ENCODE measurements around the gene ABCC4. TPM values are rescaled to one million over a fixed set of nuclear protein-coding genes. Genes with fewer than 3 reads are reported as not detected.

ABCC4 gene
- total RNA-seq, 2 experiments from 2014 or later: 9.6 to 11.8 TPM

GRCh38 chr13:95140502-95140901, 160.7 kb downstream of the ABCC4 start:
- intact Hi-C loops (cut with micrococcal nuclease): no loop called here
- H3K27ac Mint-ChIP-seq: no peak overlapping the region
- DNase-seq (no peak), ATAC-seq (no peak)
- no peaks in the 10 kb centered on the region for H3K27me3 Mint-ChIP-seq
- no peak overlapping the region for H3K4me3 Mint-ChIP-seq
- no peaks in the 10 kb centered on the region for H3K4me1 Mint-ChIP-seq (ENCODE audit: low read depth)
- TF ChIP-seq CTCF (IDR thresholded peaks at IDR 0.05): no peak
- H3K9me3 Mint-ChIP-seq: no peaks in the 10 kb centered on the region
- CTCF ChIA-PET: interaction anchor here (1.6 to 2.6 kb wide), 2 partner anchors 49 to 264 kb away, joined by 4 to 8 read pairs; no protein-coding TSS in a partner anchor
- POLR2A ChIA-PET: no interaction called here
- peaks cover 37% of the 10 kb centered on the region for H3K36me3 Mint-ChIP-seq (ENCODE audit: low read depth)

- Mint-ChIP-seq H3K27ac (no peak overlapping the region), H3K27me3 (no peaks in the 10 kb centered on the region), H3K9me3 (no peaks in the 10 kb centered on the region), H3K4me3 (no peak overlapping the region), H3K4me1 (ENCODE audit: low read depth) (no peaks in the 10 kb centered on the region), H3K36me3 (ENCODE audit: low read depth) (peaks cover 29% of the 10 kb centered on the region)
- intact Hi-C loops (cut with micrococcal nuclease): no loop called here
- CTCF ChIA-PET: no interaction called here
- DNase-seq (no peak), ATAC-seq (no peak)
- POLR2A ChIA-PET: no interaction called here
- TF ChIP-seq CTCF (IDR thresholded peaks at IDR 0.05): no peak
Measured at GRCh38 chr13:95138876-95139585, 162.2 kb downstream of the ABCC4 start.

DNA sequence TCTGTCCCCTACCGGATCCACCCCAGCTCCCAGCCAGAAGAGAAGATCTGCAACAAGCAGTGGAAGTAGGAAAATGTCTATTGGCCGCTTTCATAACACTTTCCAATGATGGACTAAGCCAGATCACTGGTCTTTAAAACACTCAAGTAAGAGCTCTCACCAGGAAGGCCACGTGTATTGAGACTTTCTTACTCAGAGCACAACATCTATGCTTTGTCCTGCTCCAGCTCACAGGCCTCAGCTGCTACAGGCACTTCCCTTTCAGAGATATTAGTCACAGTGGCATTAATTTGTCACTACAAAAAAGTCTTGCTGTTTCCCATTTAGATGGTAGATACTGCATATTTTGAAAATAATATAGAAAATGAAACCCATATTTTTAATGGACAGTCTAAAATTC, 164.2 kb downstream of the ABCC4 start:
- H3K4me3 Mint-ChIP-seq: no peak overlapping the region
- H3K9me3 Mint-ChIP-seq: no peaks in the 10 kb centered on the region
- ChIA-PET POLR2A (no interaction called here), CTCF (no interaction called here)
- intact Hi-C loops (cut with micrococcal nuclease): no loop called here
- H3K4me1 Mint-ChIP-seq (ENCODE audit: low read depth): no peaks in the 10 kb centered on the region
- DNase-seq (no peak), ATAC-seq (peak; percentile 58)
- no peak overlapping the region for H3K27ac Mint-ChIP-seq
- no peaks in the 10 kb centered on the region for H3K27me3 Mint-ChIP-seq
- no peak for TF ChIP-seq CTCF (IDR thresholded peaks at IDR 0.05)
- peaks cover 30% of the 10 kb centered on the region for H3K36me3 Mint-ChIP-seq (ENCODE audit: low read depth)

GRCh38 chr13:95136638-95137037, 164.6 kb downstream of the ABCC4 start:
- Mint-ChIP-seq H3K27ac (no peak overlapping the region), H3K36me3 (ENCODE audit: low read depth) (peaks cover 29% of the 10 kb centered on the region), H3K9me3 (no peaks in the 10 kb centered on the region), H3K4me3 (no peak overlapping the region), H3K27me3 (no peaks in the 10 kb centered on the region), H3K4me1 (ENCODE audit: low read depth) (no peaks in the 10 kb centered on the region)
- ATAC-seq (no peak), DNase-seq (no peak)
- CTCF ChIA-PET: no interaction called here
- intact Hi-C loops (cut with micrococcal nuclease): no loop called here
- POLR2A ChIA-PET: no interaction called here
- TF ChIP-seq CTCF (IDR thresholded peaks at IDR 0.05): no peak

DNA sequence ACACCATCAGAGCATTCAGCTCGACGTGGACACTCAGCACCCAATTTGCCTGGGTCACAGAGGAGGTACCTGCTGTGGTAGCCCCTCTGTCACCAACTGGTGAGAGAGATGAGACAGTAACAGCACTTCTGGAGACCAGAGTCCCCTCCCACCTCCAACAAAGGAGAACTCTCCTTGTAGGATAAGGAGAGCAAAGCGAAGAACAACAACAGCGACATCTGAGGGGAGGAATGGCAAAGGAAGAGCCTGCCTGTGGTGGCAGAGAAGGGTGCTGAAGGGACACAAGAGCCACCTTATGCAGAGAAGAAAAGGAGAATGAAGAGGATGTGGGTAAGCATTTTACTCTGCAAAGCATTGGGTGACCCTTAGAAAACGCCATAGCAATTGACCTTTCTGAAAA, 167.8 kb downstream of the ABCC4 start:
- Mint-ChIP-seq H3K27ac (no peak overlapping the region), H3K9me3 (no peaks in the 10 kb centered on the region), H3K4me1 (ENCODE audit: low read depth) (no peaks in the 10 kb centered on the region), H3K27me3 (no peaks in the 10 kb centered on the region), H3K36me3 (ENCODE audit: low read depth) (peaks cover 18% of the 10 kb centered on the region), H3K4me3 (no peak overlapping the region)
- DNase-seq (no peak), ATAC-seq (no peak)
- TF ChIP-seq CTCF (IDR thresholded peaks at IDR 0.05): no peak
- ChIA-PET POLR2A (interaction anchor here (1.5 kb wide), 1 partner anchor 8 kb away, joined by 3 read pairs; no protein-coding TSS in a partner anchor), CTCF (no interaction called here)
- intact Hi-C loops (cut with micrococcal nuclease): no loop called here

Measured in activated CD8-positive, alpha-beta T cell treated with anti-CD3 and anti-CD28 coated beads for 36 hours (primary cell).